Measurements from ENCODE around the gene SCN3B.

GRCh38 chr11:123645286-123645975 lies 9.0 kb downstream of the SCN3B start:
- no peak for TF ChIP-seq EZH2 (conservative IDR thresholded peaks at IDR 0.05; ENCODE audit: low read depth, low read length)
- no peak for TF ChIP-seq POLR2A (IDR thresholded peaks at IDR 0.05; ENCODE audit: insufficient read depth in 1 of 2, low read depth in 2 of 2, low read length in 2 of 2)
- TF ChIP-seq CHD2 (IDR thresholded peaks at IDR 0.05; ENCODE audit: low read depth, low read length): no peak
- no peak for TF ChIP-seq ZNF326 (CRISPR knock-in tag; IDR thresholded peaks at IDR 0.05; ENCODE audit: borderline replicate concordance)
- no peak for TF ChIP-seq PHB2 (IDR thresholded peaks at IDR 0.05; ENCODE audit: partially characterized antibody)
- TF ChIP-seq SP2 (CRISPR knock-in tag; IDR thresholded peaks at IDR 0.05): no peak
